ENCODE data around the gene RHBDD1.

DNA sequence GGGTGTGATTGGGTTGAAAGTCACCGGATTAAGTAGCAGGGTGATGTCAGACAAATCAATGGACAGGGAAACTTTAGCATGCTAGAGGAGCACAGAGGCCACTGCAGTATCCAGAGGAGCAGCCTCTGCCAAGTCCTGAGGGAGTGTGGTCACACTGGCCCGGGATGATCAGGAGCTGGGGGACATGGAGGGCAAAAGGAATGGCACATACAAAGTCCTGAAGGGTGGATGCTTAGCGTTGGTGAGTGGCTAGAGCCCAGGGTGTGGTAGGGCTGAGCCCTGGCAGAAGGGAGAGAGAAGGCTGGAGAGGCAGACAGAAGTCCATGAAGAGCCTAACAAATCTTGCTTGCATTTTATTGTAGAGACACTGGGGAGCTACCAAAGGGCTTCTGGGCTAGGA is 58.9 kb downstream of the RHBDD1 start:
- TF ChIP-seq POLR2A (IDR thresholded peaks at IDR 0.05) (no peak), CTCF (IDR thresholded peaks at IDR 0.05) (no peak)
